Right lobe of liver (tissue), 6 donors: ENCODE results near the gene INPP4B. TPM values are rescaled to one million over a fixed set of nuclear protein-coding genes. Genes with fewer than 3 reads are reported as not detected.

Experiments
- ATAC-seq, 4 donors: fragments of 200-7000 bp; cut with Tn5 transposase; one replicate each; pipeline ENCODE4 v1.9.1; 2020; ENCODE audit warnings: mild to moderate bottlenecking in 4 of 4, moderate library complexity in 4 of 4
- DNase-seq, 3 donors: peaks; one replicate each; pipeline ENCODE4 v3.0.0-alpha.2; 2020
- H3K27ac ChIP-seq, 3 donors: fragments of 200-600 bp; one replicate each; pipeline ENCODE4 v1.8.0; 2022
- H3K27me3 ChIP-seq, 2 donors: fragments of 200-600 bp; one replicate each; pipeline ENCODE4 v1.8.0; 2022
- H3K36me3 ChIP-seq, 4 donors: fragments of 200-600 bp; sonication (generic) in 1 of 4; one replicate each; pipeline versions ENCODE4 v1.5.1 to v1.8.0; 2017 to 2022; ENCODE audit warnings: control low read depth in 1 of 4
- H3K4me1 ChIP-seq, 4 donors: fragments of 200-600 bp; sonication (generic) in 1 of 4; one replicate each; pipeline versions ENCODE4 v1.5.1 to v1.8.0; 2017 to 2022; ENCODE audit warnings: control low read depth in 1 of 4
- H3K4me3 ChIP-seq, 3 donors: fragments of 200-600 bp; one replicate each; pipeline ENCODE4 v1.8.0; 2022
- H3K9me3 ChIP-seq, 4 donors: fragments of 200-600 bp; sonication (generic) in 1 of 4; one replicate each; pipeline versions ENCODE4 v1.5.1 to v1.8.0; 2017 to 2022; ENCODE audit warnings: control low read depth in 1 of 4
- POLR2A ChIP-seq: fragments of 450-650 bp; IDR thresholded peaks from one replicate; pipeline ENCODE4 v1.6.1; 2017; ENCODE audit warnings: antibody characterized with exemption, mild to moderate bottlenecking
- WGBS: methylation state at CpG from one replicate; pipeline ENCODE4 v1.1.6; 2018; ENCODE audit warnings: low coverage, low lambda C conversion rate; ENCODE audit not compliant: insufficient coverage; ENCODE audit errors: missing lambda C conversion rate; 5-methylcytosine and 5-hydroxymethylcytosine counted together
- intact Hi-C, 2 donors: fragments of 100-400 bp; cut with DNase I; formaldehyde crosslinking; loops; one replicate each; pipeline versions ENCODE4 v1.11.2 to v1.14.1; 2022
- total RNA-seq, 6 experiments: library from RNA; depleted of rRNA in 2 of 6; stranded (reverse); fragments of >200 nt in 2 of 6; fragmentation: NEBNext Ultra II Directional in 3 of 6; extraction: Animal tissue kit (Norgen Biotek cat#: 25700) in 3 of 6; gene quantifications; one replicate each; pipeline versions ENCODE4 v1.1.0 to v1.2.4, GENCODE V29; 2016 to 2023
- TF ChIP-seq, protein P1 (sequence below), 4 donors: fragments of 200-600 bp in 3 of 4; fragments of 450-650 bp in 1 of 4; IDR thresholded peaks; one replicate each; pipeline versions ENCODE4 v1.5.1 to v1.8.0; 2016 to 2022; ENCODE audit warnings: antibody characterized with exemption in 4 of 4, mild to moderate bottlenecking in 2 of 4
- donor health status: DM: no; HTN: yes; CAD: no.
- donor health status: DM: no; HTN: no; CAD: no.
- donor health status: DM: no; HTN: no; CAD: no.
- donor health status: DM: no; HTN: yes; CAD: no.
- donor health status: DM: no; HTN: yes; CAD: no.

The INPP4B gene
- total RNA-seq, 6 experiments from 2014 or later: 0.73 to 5.0 (median 1.6) TPM

DNA sequence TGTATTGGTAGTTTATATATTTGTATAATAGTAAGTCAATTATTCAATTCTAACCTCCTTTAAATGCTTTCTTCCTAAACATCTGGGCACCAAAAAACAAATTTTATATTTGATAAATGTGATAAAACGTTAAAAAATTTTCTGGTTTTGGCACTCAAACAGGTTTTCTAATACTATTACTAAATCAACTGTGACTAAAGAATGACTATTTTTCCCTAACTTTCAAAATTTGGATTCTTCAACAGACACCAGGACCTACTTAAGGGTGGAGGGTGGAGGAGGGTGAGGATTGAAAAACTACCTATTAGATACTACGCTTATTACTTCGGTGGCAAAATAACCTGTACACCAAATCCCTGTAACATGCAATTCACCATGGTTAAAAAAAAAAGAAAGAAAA is 654.2 kb downstream of the INPP4B start:
- DNase-seq: no peak
- Histone ChIP-seq H3K27me3 (no peaks in the 10 kb centered on the region), H3K4me1 (no peaks in the 10 kb centered on the region), H3K27ac (no peak overlapping the region), H3K4me3 (no peak overlapping the region), H3K36me3 (no peaks in the 10 kb centered on the region), H3K9me3 (no peaks in the 10 kb centered on the region)
- WGBS: 39% methylated on average over 3 of the region's 3 CpGs
- TF ChIP-seq POLR2A: no peak
- TF ChIP-seq, protein P1, sequence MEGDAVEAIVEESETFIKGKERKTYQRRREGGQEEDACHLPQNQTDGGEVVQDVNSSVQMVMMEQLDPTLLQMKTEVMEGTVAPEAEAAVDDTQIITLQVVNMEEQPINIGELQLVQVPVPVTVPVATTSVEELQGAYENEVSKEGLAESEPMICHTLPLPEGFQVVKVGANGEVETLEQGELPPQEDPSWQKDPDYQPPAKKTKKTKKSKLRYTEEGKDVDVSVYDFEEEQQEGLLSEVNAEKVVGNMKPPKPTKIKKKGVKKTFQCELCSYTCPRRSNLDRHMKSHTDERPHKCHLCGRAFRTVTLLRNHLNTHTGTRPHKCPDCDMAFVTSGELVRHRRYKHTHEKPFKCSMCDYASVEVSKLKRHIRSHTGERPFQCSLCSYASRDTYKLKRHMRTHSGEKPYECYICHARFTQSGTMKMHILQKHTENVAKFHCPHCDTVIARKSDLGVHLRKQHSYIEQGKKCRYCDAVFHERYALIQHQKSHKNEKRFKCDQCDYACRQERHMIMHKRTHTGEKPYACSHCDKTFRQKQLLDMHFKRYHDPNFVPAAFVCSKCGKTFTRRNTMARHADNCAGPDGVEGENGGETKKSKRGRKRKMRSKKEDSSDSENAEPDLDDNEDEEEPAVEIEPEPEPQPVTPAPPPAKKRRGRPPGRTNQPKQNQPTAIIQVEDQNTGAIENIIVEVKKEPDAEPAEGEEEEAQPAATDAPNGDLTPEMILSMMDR (IDR thresholded peaks at IDR 0.05): no peak
- no peak for ATAC-seq
- intact Hi-C loops: no loop called here

DNA sequence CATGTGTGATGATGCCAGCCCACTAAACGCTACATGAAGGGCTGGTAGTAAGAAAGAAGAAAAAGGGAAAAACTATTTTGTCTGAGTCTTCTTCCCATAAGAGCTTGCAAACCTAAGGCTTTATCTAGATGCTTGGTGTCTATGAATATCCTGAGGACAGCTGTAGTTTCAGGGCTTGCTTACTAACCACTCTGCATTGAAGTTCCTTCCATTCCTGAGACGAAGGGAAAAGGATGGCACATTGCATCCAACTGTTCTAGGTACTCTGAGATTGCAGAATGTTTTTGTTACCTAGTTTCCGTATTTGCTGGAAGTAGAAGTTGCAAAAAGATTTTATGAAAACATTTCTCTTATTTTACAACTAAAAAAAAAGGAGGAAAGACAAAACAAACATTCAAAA is 665.1 kb downstream of the INPP4B start:
- Histone ChIP-seq H3K4me3 (no peak overlapping the region), H3K9me3 (no peaks in the 10 kb centered on the region), H3K27ac (no peak overlapping the region), H3K27me3 (no peaks in the 10 kb centered on the region), H3K36me3 (no peaks in the 10 kb centered on the region), H3K4me1 (no peaks in the 10 kb centered on the region)
- no peak for ATAC-seq
- intact Hi-C loops: no loop called here
- DNase-seq: no peak
- WGBS: 62% methylated on average over 3 of the region's 3 CpGs
- TF ChIP-seq POLR2A: no peak

DNA sequence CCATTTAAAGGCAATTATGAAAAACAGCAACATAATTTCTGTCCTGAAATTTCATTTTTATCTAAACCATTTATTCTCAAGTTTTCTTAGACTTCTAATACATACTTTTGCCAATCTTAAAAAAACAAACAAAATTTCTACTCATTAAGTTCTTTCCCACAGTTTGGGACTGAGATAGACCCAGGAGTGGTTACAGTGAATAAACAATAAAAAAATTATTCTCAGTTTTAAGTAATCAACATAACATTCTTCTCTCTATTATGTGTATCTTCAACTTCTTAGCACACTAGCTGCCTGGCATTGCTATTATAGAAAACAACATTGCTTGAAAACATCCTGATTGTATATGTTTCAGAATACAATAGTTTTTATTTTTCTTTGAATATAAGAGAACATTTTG is 676.9 kb downstream of the INPP4B start:
- Histone ChIP-seq H3K27me3 (no peaks in the 10 kb centered on the region), H3K9me3 (no peaks in the 10 kb centered on the region), H3K36me3 (no peaks in the 10 kb centered on the region), H3K27ac (no peak overlapping the region), H3K4me1 (no peaks in the 10 kb centered on the region), H3K4me3 (no peak overlapping the region)
- intact Hi-C loops: no loop called here
- TF ChIP-seq POLR2A: no peak
- TF ChIP-seq, protein P1 (IDR thresholded peaks at IDR 0.05): no peak
- DNase-seq (no peak), ATAC-seq (no peak)

DNA sequence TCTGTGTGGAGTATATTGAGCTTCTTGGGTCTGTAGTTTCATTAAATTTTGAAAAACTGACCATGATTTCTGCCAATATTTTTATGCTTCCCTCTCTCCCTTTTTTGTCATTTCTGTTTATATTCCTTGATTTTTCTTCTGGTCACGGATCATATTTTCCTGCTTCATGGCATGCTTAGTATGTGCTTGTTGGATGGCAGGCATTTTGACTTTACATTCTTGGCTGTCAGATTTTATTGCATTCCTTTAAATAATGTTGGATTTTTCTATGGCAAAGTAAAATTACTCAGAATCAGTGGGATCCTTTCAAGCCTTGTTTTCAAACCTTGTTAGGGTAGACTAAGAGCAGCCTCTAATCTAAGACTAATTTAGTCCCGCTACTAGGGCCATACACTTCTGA is 677.9 kb downstream of the INPP4B start:
- Histone ChIP-seq H3K27ac (no peak overlapping the region), H3K36me3 (no peaks in the 10 kb centered on the region), H3K4me3 (no peak overlapping the region), H3K9me3 (no peaks in the 10 kb centered on the region), H3K4me1 (no peaks in the 10 kb centered on the region), H3K27me3 (no peaks in the 10 kb centered on the region)
- DNase-seq (no peak), ATAC-seq (no peak)
- WGBS: 49% methylated on average over 2 of the region's 2 CpGs
- intact Hi-C loops: no loop called here
- TF ChIP-seq POLR2A: no peak
- TF ChIP-seq, protein P1 (IDR thresholded peaks at IDR 0.05): no peak

DNA sequence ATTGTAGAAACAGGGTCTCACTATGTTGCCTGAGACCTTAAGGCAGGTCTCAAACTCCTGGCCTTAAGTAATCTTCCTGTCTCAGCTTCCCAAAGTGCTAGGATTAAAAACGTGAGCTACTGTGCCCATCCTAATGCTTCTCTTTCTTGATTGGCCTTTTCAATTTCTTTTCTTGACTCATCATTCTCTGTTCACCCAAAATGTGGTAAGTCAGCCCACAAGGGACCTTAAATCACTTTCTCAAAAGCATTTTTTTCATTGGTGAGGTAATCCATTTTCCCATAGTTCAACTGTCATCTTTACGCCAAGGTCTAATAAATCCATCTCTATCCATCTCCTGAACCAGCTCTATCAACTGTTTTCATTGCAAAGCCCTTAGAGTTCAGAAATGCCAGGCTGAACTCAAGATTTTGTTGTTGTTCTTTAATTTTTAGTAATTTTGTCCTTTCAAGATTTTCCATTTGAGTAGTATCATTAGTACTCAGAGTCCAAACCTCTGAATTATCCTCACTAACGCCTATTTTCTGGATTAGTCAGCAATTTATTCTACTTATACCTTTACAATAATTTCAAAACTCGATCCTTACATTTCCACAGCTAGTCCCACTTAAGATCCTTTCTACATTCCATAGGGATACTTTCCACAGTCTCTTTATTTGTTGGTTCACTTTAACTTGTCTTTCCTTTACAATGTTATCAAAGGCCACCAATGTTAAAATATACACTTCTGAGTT is 681.2 kb downstream of the INPP4B start:
- peaks cover 0 to 2% (median 0%) of the 10 kb centered on the region in 4 donors for H3K36me3 ChIP-seq
- ATAC-seq: no peak
- 55% methylated on average over 4 of the region's 4 CpGs for WGBS
- H3K4me1 ChIP-seq: no peaks in the 10 kb centered on the region
- no peaks in the 10 kb centered on the region for H3K27me3 ChIP-seq
- H3K9me3 ChIP-seq: no peaks in the 10 kb centered on the region
- DNase-seq: no peak
- H3K4me3 ChIP-seq: no peak overlapping the region
- H3K27ac ChIP-seq: no peak overlapping the region
- TF ChIP-seq, protein P1 (IDR thresholded peaks at IDR 0.05): no peak
- no peak for TF ChIP-seq POLR2A
- intact Hi-C loops: no loop called here
